ENCODE data around the gene HAPSTR1.
A peak's percentile ranks its signal among the peaks of the same experiment; 100 is the strongest.

The HAPSTR1 gene

DNA sequence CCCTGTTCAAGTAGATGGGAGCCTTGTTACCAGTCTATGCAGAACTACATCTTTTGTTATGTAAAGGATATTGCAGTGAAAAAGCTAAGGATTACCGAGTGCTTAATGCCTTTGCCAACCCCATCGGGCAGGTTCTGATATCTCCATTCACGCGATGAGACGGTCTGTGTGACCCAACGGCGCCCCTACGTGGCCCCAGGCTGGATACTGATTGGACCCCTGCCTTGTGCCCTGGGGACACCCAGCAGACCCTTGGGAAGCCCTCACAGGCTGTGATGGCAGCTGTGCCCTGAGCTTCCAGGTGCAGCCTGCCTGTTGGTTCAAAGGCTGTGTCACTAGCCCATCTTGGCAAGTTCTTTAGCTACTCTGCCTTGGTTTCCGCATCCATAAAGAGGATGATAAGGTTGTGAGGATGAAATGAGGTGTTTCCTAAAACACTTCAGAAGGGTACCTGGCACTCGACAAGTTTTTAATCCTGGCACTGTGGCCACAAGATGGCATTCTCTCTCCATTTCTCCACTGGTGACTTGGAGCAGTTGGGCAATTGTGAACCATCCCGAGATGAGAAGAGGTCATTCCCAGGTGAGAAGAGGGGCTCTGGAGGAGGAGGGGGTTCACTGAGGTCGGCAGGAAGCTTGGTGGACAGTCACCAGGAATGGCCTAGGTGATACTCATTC lies 33.6 kb downstream of the HAPSTR1 start:
- DNase-seq = no peak

- no peak for DNase-seq
Observed at GRCh38 chr16:9125658-9126505, 34.4 kb downstream of the HAPSTR1 start.

GRCh38 chr16:9126609-9127008 lies 35.2 kb downstream of the HAPSTR1 start:
- no peak for DNase-seq

DNA sequence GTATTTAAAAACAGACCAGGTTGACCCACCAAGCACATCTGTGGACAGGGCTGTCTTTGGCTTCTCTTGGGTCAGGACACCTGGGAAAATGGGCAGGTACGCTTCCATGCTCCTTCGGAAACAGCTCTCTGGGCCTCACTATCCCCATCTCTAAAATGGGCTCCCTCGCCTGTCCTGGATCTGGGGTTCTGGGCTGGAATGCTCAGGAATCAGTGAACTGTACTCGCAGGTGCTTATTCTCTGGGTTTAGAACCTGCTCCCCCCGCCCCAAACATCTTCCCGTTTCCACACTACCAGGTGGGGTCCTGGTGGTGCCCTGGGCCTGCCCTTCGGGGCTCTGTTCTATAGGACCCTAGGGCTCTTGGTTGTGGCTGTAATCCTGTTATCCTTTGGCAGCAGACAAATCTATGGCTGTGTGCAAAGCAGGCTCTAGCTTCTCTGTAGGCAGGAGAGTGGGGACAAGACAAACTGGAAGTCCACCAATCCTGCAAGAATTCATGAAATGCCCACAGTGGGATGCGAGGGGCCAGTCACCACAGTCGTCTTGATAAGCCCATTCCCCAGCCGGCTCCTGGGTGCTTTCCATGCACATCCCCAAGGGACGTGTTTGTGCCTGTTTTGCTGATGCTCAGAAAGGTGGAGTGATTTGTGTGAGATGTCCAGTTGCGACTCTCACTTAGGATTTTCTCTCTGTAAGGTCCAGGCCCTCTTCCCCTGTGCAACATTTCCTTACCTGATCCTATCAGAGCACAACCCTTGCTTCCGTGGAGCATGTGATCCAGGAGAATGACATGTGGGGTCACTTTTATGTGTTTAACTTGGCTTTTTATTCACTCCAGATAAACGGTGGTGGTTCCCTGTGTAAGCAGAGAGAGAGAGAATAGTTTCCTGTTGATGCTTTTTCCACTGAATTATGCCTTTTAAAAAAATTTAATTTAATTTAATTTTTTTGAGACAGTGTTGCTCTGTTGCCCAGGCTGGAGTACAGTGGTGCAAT lies 37.2 kb downstream of the HAPSTR1 start:
- DNase-seq = no peak

GRCh38 chr16:9134306-9134705 lies 42.9 kb downstream of the HAPSTR1 start:
- no peak for DNase-seq

- DNase-seq = peak; percentile 57
Observed at GRCh38 chr16:9134739-9135138, 43.3 kb downstream of the HAPSTR1 start.

DNA sequence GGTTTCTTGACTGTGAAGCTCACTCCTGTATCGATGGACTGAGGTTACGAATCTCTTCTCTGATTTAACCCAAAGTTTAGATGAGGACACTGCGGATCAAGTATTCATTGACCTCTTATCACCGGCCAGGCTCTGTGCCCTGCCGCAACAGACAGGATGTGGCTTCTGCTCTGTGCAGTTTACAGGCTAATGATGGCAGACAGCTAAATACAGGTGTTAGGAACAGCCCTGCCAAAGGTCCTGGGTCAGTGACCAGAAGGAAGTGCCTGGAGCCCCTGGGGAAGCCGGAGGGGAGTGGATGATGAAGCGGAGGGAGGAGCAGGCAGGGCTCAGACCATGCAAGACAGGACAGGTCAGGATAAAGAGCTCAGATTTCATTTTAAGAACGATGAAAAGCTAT lies 44.4 kb downstream of the HAPSTR1 start:
- DNase-seq = no peak

- no peak for DNase-seq
Observed at GRCh38 chr16:9136596-9136995, 45.2 kb downstream of the HAPSTR1 start.

GRCh38 chr16:9138021-9138680 lies 46.7 kb downstream of the HAPSTR1 start:
- DNase-seq = no peak

GRCh38 chr16:9138731-9139501 lies 47.5 kb downstream of the HAPSTR1 start:
- DNase-seq = peak; percentile 64

- DNase-seq = no peak
Observed at GRCh38 chr16:9139965-9140364, 48.5 kb downstream of the HAPSTR1 start.
